K562 (cell line): Measurements from ENCODE around the gene PRSS57. TPM values are rescaled to one million over a fixed set of nuclear protein-coding genes. Genes with fewer than 3 reads are reported as not detected.
A peak's percentile ranks its signal among the peaks of the same experiment; 100 is the strongest.

Experiments
- ATAC-seq: fragments of 200-7000 bp; cut with Tn5 transposase; 3 replicates; pipeline ENCODE4 v1.9.1; 2020; ENCODE audit warnings: moderate library complexity
- BruUV-seq: library from RNA; stranded (reverse); fragments of 400-500 nt; replicated peaks from 2 replicates; lab custom pipeline; 2021; lab: Mats Ljungman, UMichigan
- CTCF ChIA-PET: fragments of 300-600 bp; formaldehyde crosslinking; extraction: SDS; loops from one replicate; lab custom pipeline; 2021; ENCODE audit warnings: low intra/inter-chr PET ratio; lab: Yijun Ruan, JAX
- POLR2A ChIA-PET: fragments of 300-600, 350-650 bp; sonication (Branson Sonifier 250); formaldehyde crosslinking; extraction: SDS; loops from one replicate; lab custom pipeline; 2021; ENCODE audit warnings: antibody characterized with exemption, inconsistent platforms; lab: Yijun Ruan, JAX
- DNase-seq, 4 experiments: peaks; one replicate each; pipeline versions ENCODE4 v3.0.0 to v3.0.0-alpha.2; 2011 to 2018; ENCODE audit warnings: low spot score in 3 of 4, mixed read lengths in 3 of 4; ENCODE audit errors: extremely low read depth in 1 of 4
- FAIRE-seq: peaks from 2 replicates; lab custom pipeline; 2011; peaks lifted over from hg19 to GRCh38; lab: Jason Lieb, UNC
- H2AFZ ChIP-seq: 2 replicates; pipeline ENCODE4 v1.6.0; 2011; ENCODE audit warnings: low read depth, low read length, control low read depth, inconsistent platforms
- H3K27ac ChIP-seq: fragments of 200-600 bp; 3 replicates; pipeline ENCODE4 v1.8.0; 2011; ENCODE audit warnings: low read depth, mild to moderate bottlenecking, control low read depth, inconsistent platforms, low read length, moderate library complexity, mixed read lengths; ENCODE audit errors: extremely low read depth
- H3K27me3 ChIP-seq, 2 experiments: fragments of 300-600 bp in 1 of 2; 2 replicates in 1 of 2; 3 replicates in 1 of 2; pipeline versions ENCODE4 v1.6.0 to v1.8.0; 2011; ENCODE audit warnings: inconsistent platforms in 2 of 2, low read length in 2 of 2, mild to moderate bottlenecking in 1 of 2, mixed read lengths in 1 of 2, moderate library complexity in 1 of 2; ENCODE audit not compliant: control insufficient read depth in 2 of 2, insufficient read depth in 2 of 2
- H3K36me3 ChIP-seq: fragments of 300-600 bp; 3 replicates; pipeline ENCODE4 v1.8.0; 2011; ENCODE audit warnings: mild to moderate bottlenecking, low read length, inconsistent platforms; ENCODE audit not compliant: control insufficient read depth, insufficient read depth
- H3K4me1 ChIP-seq, 2 experiments: fragments of 200-600 bp in 1 of 2; replicated peaks in 1 of 2; 2 replicates in 1 of 2; 3 replicates in 1 of 2; pipeline versions ENCODE4 v1.5.1 to v1.8.0; 2011; ENCODE audit warnings: inconsistent platforms in 2 of 2, low read length in 2 of 2, mild to moderate bottlenecking in 1 of 2, mixed read lengths in 1 of 2, moderate library complexity in 1 of 2; ENCODE audit not compliant: control insufficient read depth in 2 of 2, insufficient read depth in 2 of 2
- H3K4me2 ChIP-seq: 2 replicates; pipeline ENCODE4 v1.6.1; 2011; ENCODE audit warnings: low read length, control low read depth, inconsistent platforms, mixed read lengths; ENCODE audit not compliant: insufficient read depth
- H3K4me3 ChIP-seq: fragments of 200-600 bp; sonication (generic), shearing (Covaris generic); 2 replicates; pipeline ENCODE4 v1.5.1; 2016; ENCODE audit warnings: control low read depth, inconsistent platforms
- H3K79me2 ChIP-seq: fragments of 200-600 bp; 3 replicates; pipeline ENCODE4 v1.8.0; 2011; ENCODE audit warnings: low read length, inconsistent platforms; ENCODE audit not compliant: control insufficient read depth, insufficient read depth
- H3K9ac ChIP-seq, 2 experiments: 2 replicates each; pipeline versions ENCODE4 v1.6.0 to v1.6.1; 2011; ENCODE audit warnings: low read depth in 2 of 2, low read length in 2 of 2, control low read depth in 1 of 2, inconsistent platforms in 1 of 2, mild to moderate bottlenecking in 1 of 2, mixed read lengths in 1 of 2; ENCODE audit not compliant: insufficient read depth in 1 of 2
- H3K9me1 ChIP-seq: one replicate; pipeline ENCODE4 v1.6.0; 2011; ENCODE audit warnings: inconsistent platforms, mild to moderate bottlenecking, low read length, moderate library complexity; ENCODE audit not compliant: control insufficient read depth, insufficient read depth
- H3K9me3 ChIP-seq: replicated peaks from 2 replicates; pipeline ENCODE4 v1.5.1; 2011; ENCODE audit warnings: low read depth, low read length, inconsistent platforms; ENCODE audit not compliant: control insufficient read depth, insufficient read depth
- H4K20me1 ChIP-seq: replicated peaks from 2 replicates; pipeline ENCODE4 v1.6.1; 2011; ENCODE audit warnings: low read length, inconsistent platforms, mixed read lengths; ENCODE audit not compliant: control insufficient read depth, insufficient read depth
- ATF1 ChIP-seq, 2 experiments: fragments of 450-650 bp in 1 of 2; IDR thresholded peaks; 2 replicates each; pipeline ENCODE4 v1.6.1; 2016; ENCODE audit warnings: missing compliant biosample characterization in 1 of 2, missing genetic modification characterization in 1 of 2
- BCOR ChIP-seq: fragments of 450-650 bp; IDR thresholded peaks from 2 replicates; pipeline ENCODE4 v1.6.1; 2016
- CC2D1A ChIP-seq: fragments of 450-650 bp; IDR thresholded peaks from 2 replicates; pipeline ENCODE4 v1.6.1; 2017; ENCODE audit warnings: mild to moderate bottlenecking
- E2F8 ChIP-seq: fragments of 450-650 bp; IDR thresholded peaks from 2 replicates; pipeline ENCODE4 v1.7.1; 2018; ENCODE audit warnings: mild to moderate bottlenecking, low read depth; ENCODE audit not compliant: partially characterized antibody
- ETV1 ChIP-seq: fragments of 450-650 bp; conservative IDR thresholded peaks from 2 replicates; pipeline ENCODE4 v1.6.1; 2016; ENCODE audit warnings: missing genetic modification characterization, control low read depth, low read depth, missing compliant biosample characterization
- KDM1A ChIP-seq, 2 experiments: fragments of 450-650 bp; IDR thresholded peaks; 2 replicates each; pipeline ENCODE4 v1.6.1; 2016; ENCODE audit warnings: mild to moderate bottlenecking in 2 of 2
- PHF20 ChIP-seq: fragments of 450-650 bp; IDR thresholded peaks from 2 replicates; pipeline ENCODE4 v1.6.1; 2018; ENCODE audit not compliant: partially characterized antibody
- PHF8 ChIP-seq: fragments of 200-600 bp; sonication (generic); IDR thresholded peaks from 2 replicates; pipeline ENCODE4 v1.6.1; 2012; ENCODE audit warnings: mixed run types, mild to moderate bottlenecking, inconsistent platforms, low read length, moderate library complexity, borderline replicate concordance
- POLR2AphosphoS2 ChIP-seq: IDR thresholded peaks from 2 replicates; pipeline ENCODE4 v1.6.1; 2012; ENCODE audit warnings: low read length, improper control_type of control experiment
- RBM25 ChIP-seq: fragments of 200-400 bp; formaldehyde crosslinking; IDR thresholded peaks from 2 replicates; pipeline ENCODE4 v1.6.1; 2018; ENCODE audit warnings: low read length, low read depth, moderate library complexity; ENCODE audit not compliant: severe bottlenecking
- SMARCA4 ChIP-seq: fragments of 450-650 bp; IDR thresholded peaks from 2 replicates; pipeline ENCODE4 v1.6.1; 2016
- SMARCE1 ChIP-seq: fragments of 450-650 bp; IDR thresholded peaks from 2 replicates; pipeline ENCODE4 v1.7.1; 2016; ENCODE audit warnings: mild to moderate bottlenecking
- SRSF1 ChIP-seq: fragments of 200-400 bp; formaldehyde crosslinking; IDR thresholded peaks from 2 replicates; pipeline ENCODE4 v1.6.1; 2017; ENCODE audit warnings: mild to moderate bottlenecking, low read depth, low read length, moderate library complexity
- SUPT5H ChIP-seq: fragments of 450-650 bp; IDR thresholded peaks from 2 replicates; pipeline ENCODE4 v1.6.1; 2016
- TARDBP ChIP-seq: fragments of 450-650 bp; IDR thresholded peaks from 2 replicates; pipeline ENCODE4 v1.6.1; 2016
- TOE1 ChIP-seq, 2 experiments: fragments of 450-650 bp in 1 of 2; sonication (generic) in 1 of 2; formaldehyde crosslinking in 1 of 2; IDR thresholded peaks; 2 replicates each; pipeline versions ENCODE4 v1.7.1 to v1.8.0; 2016 to 2022; ENCODE audit warnings: borderline replicate concordance in 2 of 2, mild to moderate bottlenecking in 2 of 2, antibody characterized with exemption in 1 of 2, inconsistent platforms in 1 of 2, low read depth in 1 of 2, missing genetic modification reagents in 1 of 2, moderate library complexity in 1 of 2
- XRCC3 ChIP-seq: fragments of 450-650 bp; IDR thresholded peaks from 2 replicates; pipeline ENCODE4 v1.6.1; 2017; ENCODE audit warnings: mild to moderate bottlenecking, moderate library complexity
- ZKSCAN1 ChIP-seq: fragments of 150-350 bp; IDR thresholded peaks from 2 replicates; pipeline ENCODE4 v1.6.1; 2016; ENCODE audit warnings: low read depth, low read length
- ZNF79 ChIP-seq: fragments of 250-450 bp; sonication (Bioruptor Pico); IDR thresholded peaks from 2 replicates; pipeline ENCODE4 v1.4.0; 2020; ENCODE audit warnings: low read depth, mild to moderate bottlenecking, moderate library complexity
- WGBS: fragments of 100-300 bp; shearing (Covaris generic); methylation state at CpG from one replicate; pipeline ENCODE4 v1.1.6; 2016; ENCODE audit warnings: low coverage, mixed read lengths; ENCODE audit not compliant: insufficient coverage; ENCODE audit errors: missing lambda C conversion rate; 5-methylcytosine and 5-hydroxymethylcytosine counted together
- in situ Hi-C: fragments of 300-500 bp; cut with MboI; formaldehyde crosslinking; loops from 4 replicates; pipeline ENCODE4 v1.15.0; 2018; ENCODE audit warnings: inconsistent platforms, mixed read lengths
- intact Hi-C: fragments of 100-400 bp; cut with micrococcal nuclease; formaldehyde crosslinking; loops from 2 replicates; pipeline ENCODE4 v1.14.2; 2022
- polyA plus RNA-seq, 8 experiments: library from polyadenylated mRNA; depleted of rRNA in 4 of 8; stranded (reverse) in 5 of 8; unstranded in 3 of 8; fragments of >200 nt; fragmentation: Nextera tagmentation in 2 of 8; fragmentation: Illumina TruSeq in 1 of 8; extraction: Ambion mirVana in 2 of 8; extraction: Trizol in 1 of 8; gene quantifications; 2 replicates each; pipeline versions ENCODE4 v1.2.1 to v1.2.3, GENCODE V29; 2011 to 2014; ENCODE audit warnings: inconsistent platforms in 1 of 8, missing spikeins in 1 of 8
- total RNA-seq, 7 experiments: library from RNA; depleted of rRNA in 6 of 7; stranded (reverse); fragments of >200 nt in 6 of 7; fragmentation: Illumina TruSeq in 2 of 7; extraction: Trizol in 2 of 7; gene quantifications; 2 replicates each; pipeline versions ENCODE4 v1.2.1 to v1.2.3, GENCODE V29; 2011 to 2021; ENCODE audit warnings: low replicate concordance in 1 of 7
- TF ChIP-seq, protein P1 (sequence below): fragments of 250-450 bp; sonication (Bioruptor Pico); IDR thresholded peaks from 2 replicates; pipeline ENCODE4 v1.5.0; 2021; ENCODE audit warnings: mild to moderate bottlenecking, borderline replicate concordance

The PRSS57 gene
- total and polyA plus RNA-seq, 9 of the 15 experiments (the other 6 are each of a cell fraction or from before 2014, with no cell fraction given) = 0.06 to 2.5 (median 1.3) TPM; not detected in 3

GRCh38 chr19:703329-703650 is 8.0 kb upstream of the PRSS57 start:
- WGBS = 14% methylated on average over 4 of the region's 4 CpGs
- Histone ChIP-seq H3K4me3 (peak overlapping the region; percentile 46), H3K79me2 (peaks cover 9% of the 10 kb centered on the region; the same call in 2 of the 3 replicates), H2AFZ (peak overlapping the region; percentile 73), H3K27ac (peak overlapping the region; percentile 74), H3K4me1 (peaks cover 14 to 29% of the 10 kb centered on the region in 2 experiments), H3K27me3 (no peaks in the 10 kb centered on the region), H3K9ac (peak overlapping the region; percentile 75 to 89), H3K9me3 (0 out of 2 replicates have a peak, but pooled peaks cover 2% of the 10 kb centered on the region), H3K9me1 (no peaks in the 10 kb centered on the region), H3K36me3 (no peaks in the 10 kb centered on the region), H3K4me2 (peak overlapping the region; percentile 87), H4K20me1 (no peaks in the 10 kb centered on the region)
- TSS peak; percentile 79 for BruUV-seq
- ChIA-PET POLR2A (interaction anchor here (0.6 to 1.6 kb wide), 7 partner anchors 8 to 131 kb away, joined by 3 to 5 read pairs (median 3); partner anchors contain the start of genes PRSS57 and RNF126), CTCF (no interaction called here)
- ATAC-seq = no peak; the same call in 2 of the 3 replicates
- intact Hi-C loops (loop anchor here (1.0 kb wide), 1 partner anchor 23 kb away; no protein-coding TSS in a partner anchor), in situ Hi-C loops (no loop called here)
- DNase-seq = no peak
- peak; percentile 32 for FAIRE-seq
- TF ChIP-seq POLR2AphosphoS2 = no peak
- TF ChIP-seq SRSF1 = no peak
- no peak for TF ChIP-seq XRCC3
- peak; percentile 99 for TF ChIP-seq BCOR
- TF ChIP-seq, protein P1, sequence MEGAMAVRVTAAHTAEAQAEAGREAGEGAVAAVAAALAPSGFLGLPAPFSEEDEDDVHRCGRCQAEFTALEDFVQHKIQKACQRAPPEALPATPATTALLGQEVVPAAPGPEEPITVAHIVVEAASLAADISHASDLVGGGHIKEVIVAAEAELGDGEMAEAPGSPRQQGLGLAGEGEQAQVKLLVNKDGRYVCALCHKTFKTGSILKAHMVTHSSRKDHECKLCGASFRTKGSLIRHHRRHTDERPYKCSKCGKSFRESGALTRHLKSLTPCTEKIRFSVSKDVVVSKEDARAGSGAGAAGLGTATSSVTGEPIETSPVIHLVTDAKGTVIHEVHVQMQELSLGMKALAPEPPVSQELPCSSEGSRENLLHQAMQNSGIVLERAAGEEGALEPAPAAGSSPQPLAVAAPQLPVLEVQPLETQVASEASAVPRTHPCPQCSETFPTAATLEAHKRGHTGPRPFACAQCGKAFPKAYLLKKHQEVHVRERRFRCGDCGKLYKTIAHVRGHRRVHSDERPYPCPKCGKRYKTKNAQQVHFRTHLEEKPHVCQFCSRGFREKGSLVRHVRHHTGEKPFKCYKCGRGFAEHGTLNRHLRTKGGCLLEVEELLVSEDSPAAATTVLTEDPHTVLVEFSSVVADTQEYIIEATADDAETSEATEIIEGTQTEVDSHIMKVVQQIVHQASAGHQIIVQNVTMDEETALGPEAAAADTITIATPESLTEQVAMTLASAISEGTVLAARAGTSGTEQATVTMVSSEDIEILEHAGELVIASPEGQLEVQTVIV (CRISPR knock-in tag) = no peak
- TF ChIP-seq RBM25 = peak; percentile 85
- peak; percentile 88 to 95 for TF ChIP-seq KDM1A (IDR thresholded peaks at IDR 0.05)
- peak; percentile 43; the same call in 1 of the 2 replicates for TF ChIP-seq CC2D1A
- TF ChIP-seq SMARCA4 = no peak
- TF ChIP-seq TARDBP = no peak
- TF ChIP-seq E2F8 = no peak
- no peak for TF ChIP-seq ATF1 (CRISPR knock-in tag; IDR thresholded peaks at IDR 0.05)
- TF ChIP-seq ATF1 (tag; IDR thresholded peaks at IDR 0.05) = peak; percentile 21; the same call in 1 of the 2 replicates
- TF ChIP-seq SUPT5H = 0 out of 2 replicates have a peak, but pooled peaks have one; percentile 68
- TF ChIP-seq PHF20 = peak; percentile 55
- TF ChIP-seq TOE1 (IDR thresholded peaks at IDR 0.05; ENCODE audit: borderline replicate concordance) = 0 out of 2 replicates have a peak, but pooled peaks have one; percentile 24
- TF ChIP-seq TOE1 (CRISPR knock-in tag; IDR thresholded peaks at IDR 0.05; ENCODE audit: borderline replicate concordance, low read depth) = no peak
- 0 out of 2 replicates have a peak, but pooled peaks have one; percentile 50 for TF ChIP-seq SMARCE1
- no peak for TF ChIP-seq ZNF79 (CRISPR knock-in tag)
- peak; percentile 64; the same call in 1 of the 2 replicates for TF ChIP-seq PHF8
- TF ChIP-seq ETV1 (tag) = peak; percentile 87; the same call in 1 of the 2 replicates
- TF ChIP-seq ZKSCAN1 = 0 out of 2 replicates have a peak, but pooled peaks have one; percentile 30
